Vagina (tissue), 2 donors: Measurements from ENCODE around the gene ASGR2. TPM values are rescaled to one million over a fixed set of nuclear protein-coding genes. Genes with fewer than 3 reads are reported as not detected.

Experiments
- DNase-seq, 2 donors: peaks; one replicate each; pipeline ENCODE4 v3.0.0-alpha.2; 2017; ENCODE audit errors: extremely low spot score in 2 of 2
- H3K27ac ChIP-seq: fragments of 200-600 bp; sonication (generic); one replicate; pipeline ENCODE4 v1.5.1; 2019
- H3K27me3 ChIP-seq: fragments of 200-600 bp; sonication (generic); one replicate; pipeline ENCODE4 v1.5.1; 2019
- H3K36me3 ChIP-seq, 2 donors: fragments of 200-600 bp; sonication (generic); one replicate each; pipeline ENCODE4 v1.5.1; 2017 to 2019
- H3K4me1 ChIP-seq: fragments of 200-600 bp; sonication (generic); one replicate; pipeline ENCODE4 v1.5.1; 2019
- H3K4me3 ChIP-seq, 2 donors: fragments of 200-600 bp; sonication (generic); 1 replicate in 1 of 2; 2 replicates in 1 of 2; pipeline ENCODE4 v1.5.1; 2016 to 2019
- H3K9me3 ChIP-seq: fragments of 200-600 bp; sonication (generic); one replicate; pipeline ENCODE4 v1.5.1; 2019
- POLR2A ChIP-seq, 2 donors: fragments of 450-650 bp; IDR thresholded peaks; one replicate each; pipeline ENCODE4 v1.6.1; 2017; ENCODE audit warnings: antibody characterized with exemption in 2 of 2, mild to moderate bottlenecking in 2 of 2, moderate library complexity in 2 of 2
- POLR2AphosphoS5 ChIP-seq, 2 donors: sonication (generic); formaldehyde crosslinking; IDR thresholded peaks; one replicate each; pipeline ENCODE4 v1.9.0; 2017; ENCODE audit warnings: antibody characterized with exemption in 2 of 2, mild to moderate bottlenecking in 2 of 2, low read depth in 1 of 2; ENCODE audit not compliant: insufficient read depth in 1 of 2
- intact Hi-C: fragments of 100-400 bp; cut with DNase I; formaldehyde crosslinking; loops from one replicate; pipeline ENCODE4 v1.15.1; 2023
- total RNA-seq: library from RNA; depleted of rRNA; stranded (reverse); fragments of >200 nt; gene quantifications from one replicate; pipeline ENCODE4 v1.2.3, GENCODE V29; 2016
- TF ChIP-seq, protein P1 (sequence below), 3 experiments: fragments of 450-650 bp in 2 of 3; fragments of 200-600 bp in 1 of 3; sonication (generic) in 1 of 3; IDR thresholded peaks; one replicate each; pipeline ENCODE4 v1.5.1; 2017 to 2019; ENCODE audit warnings: antibody characterized with exemption in 3 of 3, mild to moderate bottlenecking in 2 of 3, moderate library complexity in 2 of 3

The ASGR2 gene
- total RNA-seq, 1 donor from 2014 or later: 2.7 TPM

DNA sequence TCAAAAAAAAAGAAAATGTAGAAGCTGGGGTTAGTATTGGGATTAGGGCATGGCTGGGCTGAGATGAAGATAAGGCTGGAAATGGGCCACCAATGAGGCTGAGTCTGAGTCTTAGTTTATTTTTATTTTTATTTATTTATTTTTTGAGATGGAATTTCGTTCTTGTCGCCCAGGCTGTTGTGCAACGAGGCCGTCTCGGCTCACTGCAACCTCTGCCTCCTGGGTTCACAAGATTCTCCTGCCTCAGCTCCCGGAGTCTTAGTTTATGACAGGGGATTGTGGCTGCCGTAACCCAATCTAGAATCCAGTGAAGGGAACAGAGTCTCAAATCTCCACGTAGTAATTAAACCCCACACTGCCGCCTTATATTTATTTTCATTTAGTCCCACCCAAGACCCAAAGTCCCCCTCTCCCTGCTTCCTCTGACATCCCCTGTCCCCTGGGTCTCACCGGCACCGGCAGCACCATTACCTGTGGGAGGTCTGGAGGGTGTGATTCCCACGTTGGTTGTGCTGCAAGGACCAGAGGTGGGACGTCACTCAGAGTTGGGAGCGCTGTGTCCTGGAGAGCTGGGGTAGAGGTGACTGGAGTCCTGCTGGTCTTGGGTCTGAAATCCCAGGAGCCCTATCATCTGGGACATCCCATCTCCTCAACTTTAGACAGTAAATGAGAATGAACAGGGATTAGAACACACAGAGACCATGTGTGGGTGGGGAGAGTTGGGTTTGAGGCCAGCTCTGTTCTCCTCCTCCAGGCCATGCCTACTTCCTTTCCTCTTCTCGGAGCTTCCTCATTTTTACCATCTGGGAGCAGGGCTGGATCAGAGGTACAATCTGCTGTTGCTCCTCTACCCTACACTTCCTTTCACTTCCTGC lies 34.8 kb downstream of the ASGR2 start, which contains the start of gene CLEC10A:
TSS of gene CLEC10A (minus strand) at position 671 of the 875 bp plus-strand sequence. CDS start 1,439 bp downstream, outside the sequence.
- no peak within 1 kb of the TSS for H3K27ac ChIP-seq
- DNase-seq: no peak
- no peaks in the 10 kb centered on the region for H3K27me3 ChIP-seq
- no peak within 1 kb of the TSS for H3K4me3 ChIP-seq
- TF ChIP-seq POLR2AphosphoS5 (IDR thresholded peaks at IDR 0.05; ENCODE audit: insufficient read depth in 1 of 2, low read depth in 1 of 2) (no peak), POLR2A (IDR thresholded peaks at IDR 0.05) (no peak)
- TF ChIP-seq, protein P1, sequence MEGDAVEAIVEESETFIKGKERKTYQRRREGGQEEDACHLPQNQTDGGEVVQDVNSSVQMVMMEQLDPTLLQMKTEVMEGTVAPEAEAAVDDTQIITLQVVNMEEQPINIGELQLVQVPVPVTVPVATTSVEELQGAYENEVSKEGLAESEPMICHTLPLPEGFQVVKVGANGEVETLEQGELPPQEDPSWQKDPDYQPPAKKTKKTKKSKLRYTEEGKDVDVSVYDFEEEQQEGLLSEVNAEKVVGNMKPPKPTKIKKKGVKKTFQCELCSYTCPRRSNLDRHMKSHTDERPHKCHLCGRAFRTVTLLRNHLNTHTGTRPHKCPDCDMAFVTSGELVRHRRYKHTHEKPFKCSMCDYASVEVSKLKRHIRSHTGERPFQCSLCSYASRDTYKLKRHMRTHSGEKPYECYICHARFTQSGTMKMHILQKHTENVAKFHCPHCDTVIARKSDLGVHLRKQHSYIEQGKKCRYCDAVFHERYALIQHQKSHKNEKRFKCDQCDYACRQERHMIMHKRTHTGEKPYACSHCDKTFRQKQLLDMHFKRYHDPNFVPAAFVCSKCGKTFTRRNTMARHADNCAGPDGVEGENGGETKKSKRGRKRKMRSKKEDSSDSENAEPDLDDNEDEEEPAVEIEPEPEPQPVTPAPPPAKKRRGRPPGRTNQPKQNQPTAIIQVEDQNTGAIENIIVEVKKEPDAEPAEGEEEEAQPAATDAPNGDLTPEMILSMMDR (IDR thresholded peaks at IDR 0.05): no peak
- H3K9me3 ChIP-seq: no peaks in the 10 kb centered on the region
- no peaks in the 10 kb centered on the region for H3K4me1 ChIP-seq
- intact Hi-C loops: no loop called here
- no peaks in the 10 kb centered on the region for H3K36me3 ChIP-seq

DNA sequence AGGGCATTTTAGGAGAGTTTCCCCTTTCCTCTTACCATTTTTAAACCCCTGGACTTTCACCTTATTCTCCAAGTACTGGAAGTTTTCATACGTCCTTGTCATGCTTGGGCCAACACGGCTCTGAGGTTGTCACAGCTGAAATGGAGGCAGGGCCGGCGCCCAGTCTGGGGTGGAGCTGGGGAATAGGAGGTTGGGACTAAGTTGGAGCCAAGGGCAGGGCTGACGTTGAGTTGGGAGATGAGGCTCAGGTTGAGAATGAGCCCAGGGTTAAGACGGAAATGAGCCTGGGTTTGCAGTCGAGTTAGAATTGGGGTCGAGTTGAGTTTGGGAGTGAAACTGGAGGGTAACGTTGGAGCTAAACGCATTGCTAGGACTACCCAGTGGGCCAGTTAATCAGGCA lies 35.9 kb downstream of the ASGR2 start:
- H3K4me3 ChIP-seq: no peak overlapping the region
- intact Hi-C loops: no loop called here
- DNase-seq: no peak

DNA sequence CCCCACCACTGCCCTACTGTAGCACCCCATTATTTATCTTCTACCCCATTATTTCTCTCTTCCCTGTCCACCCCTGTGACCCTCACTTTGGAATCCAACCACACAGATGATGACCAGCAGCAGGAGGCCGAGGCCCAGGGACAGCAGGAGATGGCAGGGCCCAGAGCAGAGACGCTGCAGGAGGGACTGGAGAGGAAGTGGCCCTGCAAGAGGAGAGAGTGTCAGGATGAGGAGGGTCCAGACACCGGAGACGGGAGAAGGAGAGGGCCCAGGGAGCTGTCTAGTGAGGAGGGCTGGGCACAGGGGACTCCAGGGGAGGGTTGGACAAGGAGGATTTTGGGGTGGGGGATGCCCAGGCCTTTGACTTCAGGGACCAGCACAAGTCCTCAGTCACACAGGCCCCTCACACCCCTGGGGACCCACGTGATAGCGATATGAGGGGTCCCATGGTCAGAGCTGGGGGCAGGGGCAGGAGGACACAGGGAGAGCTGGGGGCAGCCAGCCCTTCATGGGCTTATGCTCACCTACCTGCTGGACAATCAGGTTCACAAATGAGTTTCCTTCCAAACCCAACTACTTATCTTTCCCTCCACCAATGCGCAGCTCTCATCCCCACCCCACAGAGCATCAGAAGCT lies 36.6 kb downstream of the ASGR2 start:
- H3K9me3 ChIP-seq: no peaks in the 10 kb centered on the region
- no peak overlapping the region for H3K27ac ChIP-seq
- no peaks in the 10 kb centered on the region for H3K4me1 ChIP-seq
- no peaks in the 10 kb centered on the region for H3K27me3 ChIP-seq
- H3K4me3 ChIP-seq: no peak overlapping the region
- H3K36me3 ChIP-seq: no peaks in the 10 kb centered on the region
- no peak for DNase-seq
- intact Hi-C loops: no loop called here
- TF ChIP-seq, protein P1 (IDR thresholded peaks at IDR 0.05): no peak

More for the DNA sequence above, 35.9 kb downstream of the ASGR2 start:
- Histone ChIP-seq H3K9me3 (no peaks in the 10 kb centered on the region), H3K36me3 (no peaks in the 10 kb centered on the region), H3K4me1 (no peaks in the 10 kb centered on the region), H3K27me3 (no peaks in the 10 kb centered on the region), H3K27ac (no peak overlapping the region)
- TF ChIP-seq POLR2AphosphoS5 (IDR thresholded peaks at IDR 0.05; ENCODE audit: insufficient read depth in 1 of 2, low read depth in 1 of 2) (no peak), POLR2A (IDR thresholded peaks at IDR 0.05) (no peak)
- TF ChIP-seq, protein P1 (IDR thresholded peaks at IDR 0.05): no peak

DNA sequence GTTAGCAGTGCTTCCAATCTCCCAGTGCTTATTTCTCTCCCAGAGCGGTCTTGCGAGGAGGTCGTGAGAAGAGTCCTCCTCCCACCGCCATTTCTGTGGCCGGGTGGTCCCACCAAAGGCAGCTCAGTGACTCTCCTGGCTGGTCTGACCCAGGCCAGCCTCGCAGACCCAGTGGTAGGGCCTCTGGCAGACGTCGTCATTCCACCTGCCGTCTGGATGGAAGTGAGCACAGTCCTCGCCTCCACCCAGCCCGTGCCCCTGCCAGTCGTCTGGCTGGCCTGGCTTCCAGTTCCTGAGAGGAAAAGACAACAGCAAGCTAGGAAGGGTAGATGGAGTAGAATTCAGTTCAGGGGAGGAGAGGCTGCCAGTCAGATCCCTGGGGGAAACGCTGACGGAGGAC lies 39.7 kb downstream of the ASGR2 start:
- TF ChIP-seq, protein P1 (IDR thresholded peaks at IDR 0.05): no peak
- TF ChIP-seq POLR2A (IDR thresholded peaks at IDR 0.05) (no peak), POLR2AphosphoS5 (IDR thresholded peaks at IDR 0.05; ENCODE audit: insufficient read depth in 1 of 2, low read depth in 1 of 2) (no peak)
- H3K36me3 ChIP-seq: no peaks in the 10 kb centered on the region

DNA sequence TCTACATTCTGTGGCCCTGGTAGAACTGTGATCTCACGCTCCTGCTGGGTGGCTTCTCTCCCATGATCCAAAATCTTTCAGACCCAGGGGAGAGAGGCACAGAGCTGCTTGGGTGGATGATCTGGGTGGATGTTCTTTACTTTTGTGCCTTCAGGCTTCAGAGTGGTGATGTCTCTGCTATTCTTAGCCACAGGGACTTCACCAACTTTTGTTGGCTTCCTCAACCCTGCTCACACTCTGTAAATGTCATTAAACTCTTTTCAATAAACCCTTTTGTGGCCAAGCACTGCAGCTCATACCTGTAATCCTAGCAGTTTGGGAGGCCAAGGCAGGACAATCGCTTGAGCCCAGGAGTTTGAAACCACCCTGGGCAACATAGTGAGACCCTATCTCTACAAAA lies 42.2 kb downstream of the ASGR2 start:
- Histone ChIP-seq H3K27me3 (no peaks in the 10 kb centered on the region), H3K36me3 (no peaks in the 10 kb centered on the region), H3K4me1 (no peaks in the 10 kb centered on the region), H3K4me3 (no peak overlapping the region), H3K9me3 (peaks cover 5% of the 10 kb centered on the region), H3K27ac (no peak overlapping the region)
- TF ChIP-seq, protein P1 (IDR thresholded peaks at IDR 0.05): no peak
- TF ChIP-seq POLR2AphosphoS5 (IDR thresholded peaks at IDR 0.05; ENCODE audit: insufficient read depth in 1 of 2, low read depth in 1 of 2) (no peak), POLR2A (IDR thresholded peaks at IDR 0.05) (no peak)
- intact Hi-C loops: no loop called here
- DNase-seq: no peak

More for the DNA sequence above, 39.7 kb downstream of the ASGR2 start:
- intact Hi-C loops: no loop called here
- Histone ChIP-seq H3K9me3 (no peaks in the 10 kb centered on the region), H3K27me3 (no peaks in the 10 kb centered on the region), H3K4me3 (no peak overlapping the region), H3K27ac (no peak overlapping the region), H3K4me1 (no peaks in the 10 kb centered on the region)
- DNase-seq: no peak
